DMS53 treated with DMSO at 0.1 percent for 48 hours (cell line): ENCODE results near the gene TIGD1.

Experiments used
- DNase-seq: peaks from one replicate; lab custom pipeline; 2025; ENCODE audit not compliant: unreplicated experiment; lab: John Stamatoyannopoulos, UW

TIGD1 gene

DNA sequence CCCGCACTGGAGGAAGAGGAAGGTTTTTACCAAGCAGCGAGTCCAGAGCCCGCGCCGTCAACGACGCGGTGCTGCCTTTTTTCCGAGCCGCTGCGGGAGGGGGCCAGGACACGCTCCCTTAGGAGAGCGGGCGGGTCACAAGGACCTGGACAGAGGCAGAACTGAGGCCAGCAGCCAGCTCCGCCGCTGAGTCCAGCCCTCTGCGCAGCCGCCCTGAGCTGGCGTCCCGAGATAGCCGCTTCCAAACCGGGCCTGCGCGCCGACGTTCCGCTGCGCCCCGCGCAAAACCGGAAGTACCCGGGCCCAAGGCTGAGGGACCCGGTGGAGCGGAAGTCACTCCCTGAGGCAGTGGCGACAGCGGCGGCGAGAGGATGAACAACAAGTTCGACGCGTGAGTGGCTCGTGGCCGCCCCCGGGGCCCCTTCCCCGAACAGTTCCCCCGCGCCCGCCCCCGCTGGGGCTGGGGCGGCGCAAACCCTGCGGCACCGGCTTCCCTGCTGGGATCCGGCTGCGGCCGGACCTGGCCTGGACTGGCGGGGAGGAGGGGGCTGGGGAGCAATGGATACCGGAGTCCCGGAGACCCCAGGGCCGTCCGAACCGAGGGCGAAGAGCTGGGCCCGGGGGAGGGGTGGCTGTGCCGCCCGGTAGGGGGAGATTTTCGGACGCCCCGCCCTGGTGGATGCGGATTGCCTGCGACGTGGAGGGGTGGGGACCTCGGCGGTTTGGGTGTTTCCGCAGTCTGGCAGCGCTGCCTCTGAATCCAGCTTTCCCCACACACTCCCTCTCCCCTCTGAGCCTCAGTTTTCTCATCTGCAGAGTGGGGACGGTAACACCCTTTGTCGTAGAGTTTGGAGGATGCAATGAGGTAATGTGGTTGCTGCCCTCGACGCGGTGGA lies at the start of gene TIGD1, which contains the start of gene EIF4E2:
TIGD1 (minus strand) TSS at position 204 of the 896 bp plus-strand sequence. CDS start 675 bp downstream, outside the sequence.
EIF4E2 (plus strand) TSS at position 336 of the 896 bp plus-strand sequence; CDS start at position 372, 36 bp downstream.
- peak; percentile 77 for DNase-seq

DNA sequence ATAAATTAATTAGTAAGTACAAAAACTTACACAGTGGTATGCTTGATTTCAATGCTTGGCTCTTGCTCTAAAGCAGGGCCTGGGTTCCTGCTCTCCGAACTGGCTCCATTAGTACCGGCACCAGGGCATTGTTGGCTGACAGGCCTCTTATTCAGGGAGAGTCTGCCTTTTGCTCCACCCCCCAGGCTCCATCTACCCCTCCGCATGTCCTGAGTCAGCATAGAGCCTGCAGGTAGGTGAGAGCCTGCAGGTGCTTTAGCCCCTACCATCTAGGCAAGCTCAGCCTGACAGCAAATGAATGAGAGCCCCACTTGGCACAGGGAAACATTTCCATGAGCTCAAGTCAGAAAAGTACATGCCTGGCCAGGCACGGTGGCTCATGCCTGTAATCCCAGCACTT lies 47.9 kb upstream of the TIGD1 start:
- no peak for DNase-seq

DNA sequence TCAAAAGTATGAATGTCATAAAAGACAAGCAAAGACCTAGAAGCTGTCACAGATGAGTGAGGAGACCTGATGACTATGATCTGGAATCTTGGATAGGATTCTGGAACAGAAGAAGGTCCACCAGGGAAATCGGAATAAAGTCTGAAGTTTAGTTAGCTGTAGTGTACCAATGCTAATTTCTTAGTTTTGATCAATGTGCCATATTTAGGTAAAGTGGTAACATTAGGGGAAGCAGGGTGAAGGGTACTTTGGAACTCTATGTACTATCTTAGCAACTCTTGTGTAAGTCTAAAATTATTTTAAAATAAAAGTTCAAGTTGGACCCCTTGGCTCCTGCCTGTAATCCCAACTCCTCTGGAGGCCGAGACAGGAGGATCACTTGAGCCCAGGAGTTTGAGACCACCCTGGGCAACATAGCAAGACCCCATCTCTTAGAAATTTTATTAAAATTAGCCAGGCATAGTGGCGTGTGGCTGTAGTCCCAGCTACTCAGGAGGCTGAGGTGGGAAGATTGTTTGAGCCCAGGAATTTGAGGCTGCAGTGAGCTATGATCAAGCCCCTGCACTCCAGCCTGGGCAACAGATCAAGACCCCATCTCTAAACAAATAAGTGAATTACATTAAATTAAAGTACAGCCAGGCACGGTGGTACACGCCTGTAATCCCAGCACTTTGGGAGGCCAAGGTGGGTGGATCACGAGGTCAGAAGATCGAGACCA lies 47.2 kb upstream of the TIGD1 start:
- no peak for DNase-seq

DNA sequence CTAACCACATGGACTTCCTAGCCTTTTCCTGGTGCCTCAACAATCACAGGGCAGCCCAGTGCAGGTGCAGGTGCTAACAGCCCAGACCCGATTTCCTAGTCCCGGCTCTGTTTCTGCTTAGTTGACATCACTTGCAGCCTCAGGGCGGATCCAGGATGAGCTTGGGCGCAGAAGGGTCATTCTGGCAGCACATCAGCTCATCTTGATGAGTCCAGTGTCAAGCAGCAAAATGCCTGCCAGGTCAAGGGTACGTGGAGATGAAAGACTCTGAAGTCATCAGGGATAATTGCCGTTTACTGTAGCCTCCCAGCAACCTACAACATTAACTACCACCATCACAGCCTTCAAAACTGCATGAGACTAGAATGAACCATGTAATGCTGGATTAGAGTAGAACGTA lies 43.6 kb upstream of the TIGD1 start:
- DNase-seq, result no peak

GRCh38 chr2:232592772-232593395 lies 42.5 kb upstream of the TIGD1 start:
- peak; percentile 7 for DNase-seq

DNA sequence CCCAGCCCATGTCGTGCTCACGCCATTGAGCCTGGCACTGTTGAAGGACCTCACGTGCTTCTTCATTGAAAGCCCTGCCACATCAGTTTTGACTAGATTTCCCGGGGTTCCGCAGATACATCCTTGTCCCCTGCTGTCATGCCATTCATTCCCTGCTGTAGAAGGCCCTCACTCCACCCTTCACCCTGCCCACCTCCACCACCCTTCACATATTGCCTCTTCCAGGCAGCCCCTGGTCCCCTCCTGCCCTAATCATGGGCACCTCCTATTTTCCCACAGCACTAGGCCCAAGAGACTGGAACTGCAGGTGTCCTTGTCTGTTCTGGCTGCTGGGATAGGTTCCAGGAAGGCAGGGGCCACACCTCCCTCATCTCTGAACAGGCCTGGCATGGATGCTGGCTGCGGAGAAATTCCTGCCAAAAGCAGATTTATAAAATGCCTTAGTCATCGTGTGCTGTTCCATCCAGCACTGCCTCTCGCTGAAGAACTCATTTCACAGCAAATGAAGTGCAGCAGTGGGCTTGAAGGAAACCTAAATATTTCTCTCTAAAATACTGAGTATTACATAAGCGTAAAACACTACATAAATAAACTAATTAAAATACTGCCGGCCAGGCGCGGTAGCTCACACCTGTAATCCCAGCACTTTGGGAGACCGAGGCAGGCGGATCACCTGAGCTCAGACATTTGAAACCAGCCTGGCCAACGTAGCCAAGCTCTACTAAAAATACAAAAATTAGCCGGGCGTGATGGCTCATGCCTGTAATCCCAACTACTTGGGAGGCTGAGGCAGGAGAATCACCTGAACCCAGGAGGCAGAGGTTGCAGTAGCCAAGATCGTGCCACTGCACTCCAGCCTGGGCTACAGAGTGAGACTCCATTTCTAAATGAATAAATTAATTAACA lies 38.6 kb upstream of the TIGD1 start:
- DNase-seq, result no peak

DNA sequence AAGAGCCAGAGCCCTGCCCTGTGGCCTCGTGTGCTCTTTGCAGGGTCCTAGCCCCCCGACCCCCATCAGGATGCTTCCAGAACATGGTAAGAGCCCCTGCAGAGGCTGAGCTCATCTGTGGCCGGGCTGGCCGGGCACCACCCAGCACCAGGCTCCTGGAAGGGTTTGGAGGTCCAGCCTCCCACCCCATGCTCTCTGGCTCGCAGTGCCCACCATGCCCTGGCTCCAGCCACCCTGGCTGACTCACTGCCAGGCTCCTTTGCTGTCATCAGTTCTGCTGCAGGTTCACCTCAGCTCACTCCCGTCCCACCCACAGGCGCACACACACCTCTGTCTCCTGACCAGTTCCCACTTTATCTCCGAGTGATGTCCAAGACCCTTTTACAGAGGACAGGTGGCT lies 37.7 kb upstream of the TIGD1 start:
- no peak for DNase-seq

DNA sequence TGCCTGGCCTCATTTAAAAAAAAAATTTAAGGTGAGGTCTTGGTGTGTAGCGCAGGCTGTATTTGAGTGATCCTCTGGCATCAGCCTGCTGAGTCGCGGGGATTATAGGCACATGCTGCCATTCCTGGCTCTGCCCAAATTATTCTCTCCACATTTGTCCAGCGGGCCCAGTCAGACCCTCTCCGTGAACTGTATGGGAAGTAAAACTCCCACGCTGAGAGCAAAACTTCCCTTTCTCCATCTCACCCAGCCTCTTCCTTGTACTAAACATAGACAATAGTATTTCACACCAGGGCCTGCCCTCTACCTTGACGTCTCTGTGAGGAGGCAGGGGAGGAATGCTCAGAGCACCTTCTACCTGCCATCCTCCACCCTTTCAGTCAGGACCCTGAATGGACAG lies 37.2 kb upstream of the TIGD1 start:
- DNase-seq, result no peak

DNA sequence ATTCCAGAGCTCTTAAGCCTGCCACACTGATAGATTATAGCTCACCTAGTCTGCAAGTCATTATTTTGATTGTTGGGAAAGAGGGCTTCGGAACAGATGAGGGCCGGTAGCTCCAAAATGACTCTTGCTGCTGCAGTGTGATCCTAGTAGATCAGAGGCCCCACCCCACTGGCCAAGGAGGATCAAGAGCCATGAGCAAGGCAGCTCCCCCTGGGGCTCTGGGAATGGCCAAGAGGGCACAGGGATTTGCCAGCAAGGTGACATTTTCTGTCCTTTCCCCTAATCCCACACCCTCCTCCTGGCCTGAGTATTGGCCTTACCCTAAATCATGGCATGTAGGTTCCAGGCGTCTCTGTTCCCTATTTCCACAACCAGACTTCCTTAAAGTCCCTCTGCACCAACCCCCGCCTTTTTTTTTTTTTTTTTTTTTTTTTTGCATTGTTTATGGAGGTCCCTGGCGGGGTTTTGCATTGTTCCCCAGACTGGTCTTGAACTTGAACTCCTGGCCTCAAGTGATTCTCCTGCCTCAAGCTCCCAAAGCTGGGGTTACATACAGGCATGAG lies 36.7 kb upstream of the TIGD1 start:
- no peak for DNase-seq

DNA sequence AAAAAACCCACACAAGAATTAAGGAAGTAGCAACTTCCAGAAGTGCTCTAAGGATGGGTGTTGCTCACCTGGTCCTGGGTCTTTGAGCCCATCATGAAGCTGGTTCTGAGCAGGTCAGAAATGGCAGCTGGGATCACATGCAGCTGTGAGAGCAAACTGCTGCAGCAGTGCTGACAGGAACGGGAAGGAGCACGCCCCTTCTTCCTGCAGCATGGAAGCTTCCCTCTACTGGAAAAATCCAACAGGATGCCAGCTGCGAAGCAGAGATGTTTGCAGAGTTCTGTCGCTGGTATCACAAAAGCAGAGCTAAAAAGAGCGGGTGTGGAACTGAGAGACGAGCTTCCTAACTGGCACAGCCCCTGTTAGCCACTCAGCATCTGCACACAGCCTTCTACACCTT lies 33.9 kb upstream of the TIGD1 start:
- DNase-seq, result no peak

DNA sequence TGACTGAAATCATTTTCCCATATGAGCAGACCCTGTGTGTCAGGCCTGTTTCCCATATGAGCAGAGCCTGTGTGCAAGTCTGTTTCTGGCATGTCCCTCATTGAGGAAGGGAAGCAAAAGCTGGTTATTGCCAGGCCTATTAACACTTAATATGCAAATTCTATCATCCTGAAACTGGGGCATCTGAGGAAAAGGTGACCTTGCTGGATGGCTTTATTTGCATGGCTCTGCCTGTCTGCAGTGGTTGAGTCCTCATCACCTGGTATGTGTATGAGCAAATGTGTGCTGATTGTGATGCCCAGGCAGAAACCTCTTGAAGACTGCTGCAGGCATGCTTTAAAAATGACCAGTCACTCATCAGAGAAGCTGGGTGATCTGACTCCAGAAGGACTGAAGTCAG lies 31.4 kb upstream of the TIGD1 start:
- DNase-seq, result no peak

GRCh38 chr2:232580648-232580981 lies 30.3 kb upstream of the TIGD1 start:
- no peak for DNase-seq

DNA sequence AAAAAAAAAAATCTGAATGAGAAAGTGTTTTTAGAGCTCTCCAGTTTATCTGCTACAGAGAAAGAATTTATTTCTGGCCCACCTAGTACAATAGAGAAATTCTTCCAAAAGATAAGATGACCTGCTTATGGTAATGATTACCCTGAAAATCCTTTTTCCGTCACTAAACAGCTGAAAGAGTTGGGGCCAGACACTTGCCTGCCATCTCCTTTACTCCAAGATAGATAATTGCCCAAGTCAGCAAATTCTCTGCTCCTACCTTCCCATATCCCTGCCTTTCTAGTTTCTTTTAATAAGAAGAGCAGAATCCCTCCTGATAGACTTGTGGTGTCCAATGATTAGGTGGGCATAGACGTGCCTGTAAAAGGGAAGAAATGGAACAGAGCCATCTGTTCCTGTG lies 28.3 kb upstream of the TIGD1 start:
- DNase-seq, result no peak

DNA sequence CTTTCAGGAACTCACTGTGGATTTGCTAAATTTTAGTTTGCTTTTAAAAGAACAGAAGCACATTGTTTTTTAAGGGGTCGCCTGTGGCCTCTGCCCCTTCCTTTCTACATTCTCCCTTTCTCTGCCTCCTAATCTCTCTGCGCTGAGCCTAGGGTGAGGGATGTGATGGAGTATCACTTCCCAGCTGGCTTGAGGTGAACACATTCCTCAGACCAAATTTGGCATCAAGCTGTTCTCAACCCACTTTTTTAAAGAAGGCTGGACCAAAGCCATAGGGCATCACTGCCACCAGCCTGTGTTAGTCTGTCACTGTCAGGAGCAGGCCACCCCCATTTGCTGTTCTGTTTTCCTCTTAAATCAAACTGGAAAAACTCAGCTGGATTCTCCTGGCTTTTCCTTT lies 27.5 kb upstream of the TIGD1 start:
- no peak for DNase-seq

DNA sequence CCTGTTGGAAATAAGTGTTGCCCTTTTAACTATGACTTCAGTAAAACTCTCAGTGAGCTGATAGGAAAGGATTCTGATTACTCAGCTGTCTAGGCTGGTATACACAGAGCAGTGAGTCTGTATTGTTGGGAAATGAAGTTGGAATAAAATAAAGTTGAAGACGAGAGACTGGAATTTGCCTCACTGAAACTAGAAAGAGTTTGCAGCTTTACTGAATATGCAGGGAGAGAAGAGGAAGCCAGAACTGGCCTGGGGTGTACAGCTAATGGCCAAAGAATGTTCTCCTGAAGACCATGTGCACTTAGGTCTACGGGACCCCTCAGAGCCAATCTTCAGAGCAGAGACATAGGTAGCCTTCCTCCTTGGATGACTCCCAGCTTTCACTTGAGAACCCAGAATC lies 26.6 kb upstream of the TIGD1 start:
- no peak for DNase-seq

GRCh38 chr2:232575404-232575746 lies 25.0 kb upstream of the TIGD1 start:
- DNase-seq, result no peak

- no peak for DNase-seq
Observed at GRCh38 chr2:232574674-232575403, 24.5 kb upstream of the TIGD1 start.

- DNase-seq, result no peak
Observed at GRCh38 chr2:232573771-232574435, 23.5 kb upstream of the TIGD1 start.

- DNase-seq, result no peak
Observed at GRCh38 chr2:232573042-232573441, 22.7 kb upstream of the TIGD1 start.
